Measurements from ENCODE around the gene HEATR5B. TPM values are rescaled to one million over a fixed set of nuclear protein-coding genes. Genes with fewer than 3 reads are reported as not detected.
"Not testable (repeated sequence)": the region's sequence is repeated elsewhere in the genome, so short reads cannot be mapped to it uniquely, and the experiment has no call there.

The HEATR5B gene
- total RNA-seq, 1 donor from 2014 or later = 29.7 TPM

- no peak for DNase-seq (ENCODE audit: low spot score)
Observed at GRCh38 chr2:36941867-36942266, 142.3 kb downstream of the HEATR5B start.

DNA sequence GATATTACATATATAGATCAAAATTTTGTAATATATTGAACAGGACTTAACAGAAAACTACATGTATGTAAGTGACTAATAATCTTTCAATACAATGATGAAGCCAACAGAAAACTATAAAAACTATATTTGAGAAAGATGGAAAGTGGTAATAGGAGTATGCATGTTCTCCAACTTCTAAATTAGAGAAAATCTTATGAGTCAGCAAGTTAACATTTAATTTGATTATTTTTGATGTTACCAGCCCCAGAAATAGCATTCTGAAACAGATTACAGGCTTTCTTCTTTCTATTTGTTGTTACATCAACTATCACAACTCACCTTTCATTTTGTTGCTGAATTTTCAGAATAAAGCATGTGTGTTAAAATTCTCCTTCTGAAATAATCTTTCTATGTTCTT, 147.6 kb downstream of the HEATR5B start:
- not testable (repeated sequence) for DNase-seq (ENCODE audit: low spot score)

GRCh38 chr2:36931688-36932087, 152.5 kb downstream of the HEATR5B start:
- not testable (repeated sequence) for DNase-seq (ENCODE audit: low spot score)

Other genes starting within 250 kb of the HEATR5B start
- gene STRN, start 117.8 kb downstream of the HEATR5B start, total RNA-seq = 26.7 TPM
- gene GPATCH11, start 146 bp upstream of the HEATR5B start, total RNA-seq = 6.8 TPM
- 47.7 TPM for gene EIF2AK2, start 72.6 kb upstream of the HEATR5B start, total RNA-seq
- not detected for gene SULT6B1, start 104.3 kb upstream of the HEATR5B start, total RNA-seq
- 58.6 TPM for gene CEBPZOS, start 112.1 kb upstream of the HEATR5B start, total RNA-seq
- 52.0 TPM for gene CEBPZ, start 147.2 kb upstream of the HEATR5B start, total RNA-seq
- gene NDUFAF7, start 147.3 kb upstream of the HEATR5B start, total RNA-seq = 18.6 TPM
- gene PRKD3, start 240.5 kb upstream of the HEATR5B start, total RNA-seq = 43.3 TPM